ENCODE results near the gene SNAPC3. TPM values are rescaled to one million over a fixed set of nuclear protein-coding genes. Genes with fewer than 3 reads are reported as not detected.

The SNAPC3 gene
- total and polyA plus RNA-seq, 7 donors: 16.2 to 41.5 (median 28.4) TPM

DNA sequence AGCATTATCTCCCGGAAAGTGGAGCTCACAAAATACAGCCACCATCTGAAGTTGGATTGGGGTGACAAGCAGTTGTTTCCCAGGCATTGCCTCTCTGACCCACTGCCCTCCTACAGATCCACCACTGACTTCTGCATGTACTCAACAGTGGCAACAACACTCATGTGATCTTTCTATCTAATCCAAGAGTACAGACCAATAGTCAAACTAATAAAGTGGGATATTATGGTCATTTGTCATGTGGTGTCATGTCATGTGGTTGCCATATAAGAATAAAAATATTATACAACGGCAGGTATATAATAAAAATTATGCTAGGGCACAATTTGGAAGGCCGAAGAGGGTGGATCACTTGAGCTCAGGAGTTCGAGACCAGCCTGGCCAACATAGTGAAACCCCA is 33.0 kb upstream of the SNAPC3 start:
- DNase-seq: no peak
- Histone ChIP-seq H3K4me1 (no peaks in the 10 kb centered on the region), H3K27me3 (no peaks in the 10 kb centered on the region), H3K4me3 (no peak overlapping the region), H3K27ac (no peak overlapping the region), H3K36me3 (no peaks in the 10 kb centered on the region), H3K9me3 (no peaks in the 10 kb centered on the region)
- intact Hi-C loops (cut with DNase I): no loop called here
- 36 to 76% methylated on average over 4 of the region's 4 CpGs for WGBS, 2 donors
- TF ChIP-seq POLR2A (IDR thresholded peaks at IDR 0.05): no peak
- TF ChIP-seq POLR2AphosphoS5 (IDR thresholded peaks at IDR 0.05): no peak
- TF ChIP-seq, protein P1, sequence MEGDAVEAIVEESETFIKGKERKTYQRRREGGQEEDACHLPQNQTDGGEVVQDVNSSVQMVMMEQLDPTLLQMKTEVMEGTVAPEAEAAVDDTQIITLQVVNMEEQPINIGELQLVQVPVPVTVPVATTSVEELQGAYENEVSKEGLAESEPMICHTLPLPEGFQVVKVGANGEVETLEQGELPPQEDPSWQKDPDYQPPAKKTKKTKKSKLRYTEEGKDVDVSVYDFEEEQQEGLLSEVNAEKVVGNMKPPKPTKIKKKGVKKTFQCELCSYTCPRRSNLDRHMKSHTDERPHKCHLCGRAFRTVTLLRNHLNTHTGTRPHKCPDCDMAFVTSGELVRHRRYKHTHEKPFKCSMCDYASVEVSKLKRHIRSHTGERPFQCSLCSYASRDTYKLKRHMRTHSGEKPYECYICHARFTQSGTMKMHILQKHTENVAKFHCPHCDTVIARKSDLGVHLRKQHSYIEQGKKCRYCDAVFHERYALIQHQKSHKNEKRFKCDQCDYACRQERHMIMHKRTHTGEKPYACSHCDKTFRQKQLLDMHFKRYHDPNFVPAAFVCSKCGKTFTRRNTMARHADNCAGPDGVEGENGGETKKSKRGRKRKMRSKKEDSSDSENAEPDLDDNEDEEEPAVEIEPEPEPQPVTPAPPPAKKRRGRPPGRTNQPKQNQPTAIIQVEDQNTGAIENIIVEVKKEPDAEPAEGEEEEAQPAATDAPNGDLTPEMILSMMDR (IDR thresholded peaks at IDR 0.05): no peak
- TF ChIP-seq EP300 (IDR thresholded peaks at IDR 0.05): no peak

DNA sequence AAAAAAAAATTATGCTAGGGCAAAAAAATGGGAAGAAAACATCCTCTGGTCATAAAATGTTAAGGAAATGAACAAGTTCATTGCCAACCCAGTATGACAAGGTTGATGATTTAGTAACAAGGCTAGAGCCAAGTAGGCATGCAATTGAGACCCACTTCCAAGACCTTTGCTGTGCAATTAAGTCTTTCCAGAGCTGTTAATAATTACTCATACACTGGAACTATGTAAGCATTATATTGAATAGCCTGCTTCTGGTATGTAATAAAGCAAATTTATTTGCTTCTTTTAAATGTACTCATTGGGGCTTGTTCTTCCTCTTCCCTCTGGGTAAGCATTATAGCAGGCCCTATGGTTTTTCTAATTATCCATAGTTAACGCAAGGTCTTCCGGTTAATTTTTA is 32.5 kb upstream of the SNAPC3 start:
- H3K27me3 ChIP-seq: no peaks in the 10 kb centered on the region
- no peak overlapping the region for H3K27ac ChIP-seq

DNA sequence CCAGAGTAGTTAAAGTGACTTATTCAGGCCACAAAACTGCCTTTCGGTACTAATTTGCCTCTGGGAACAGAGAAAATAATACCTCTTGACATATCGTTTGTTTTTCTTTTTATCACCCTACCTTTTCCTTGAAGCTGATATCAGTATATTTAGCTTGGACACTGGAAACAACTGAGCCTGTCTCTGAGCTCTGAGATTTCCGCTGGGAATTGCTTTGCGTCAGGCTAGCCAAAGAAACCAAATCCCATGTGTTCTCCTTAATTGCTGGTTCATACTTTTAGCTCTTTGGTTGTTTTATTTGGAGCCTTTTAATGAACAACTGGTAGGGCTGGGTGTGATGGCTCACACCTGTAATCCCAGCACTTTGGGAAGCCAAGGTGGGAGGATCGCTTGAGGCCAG is 30.3 kb upstream of the SNAPC3 start:
- Histone ChIP-seq H3K36me3 (no peaks in the 10 kb centered on the region), H3K9me3 (no peaks in the 10 kb centered on the region), H3K27ac (no peak overlapping the region), H3K27me3 (no peaks in the 10 kb centered on the region), H3K4me3 (no peak overlapping the region), H3K4me1 (no peaks in the 10 kb centered on the region)
- no peak for DNase-seq
- WGBS, 2 donors: 77 to 88% methylated on average over 5 of the region's 5 CpGs
- intact Hi-C loops (cut with DNase I): no loop called here
- no peak for TF ChIP-seq EP300 (IDR thresholded peaks at IDR 0.05)
- TF ChIP-seq POLR2A (IDR thresholded peaks at IDR 0.05): no peak
- TF ChIP-seq, protein P1 (IDR thresholded peaks at IDR 0.05): no peak

More for the DNA sequence above, 32.5 kb upstream of the SNAPC3 start:
- Histone ChIP-seq H3K4me3 (no peak overlapping the region), H3K36me3 (no peaks in the 10 kb centered on the region), H3K9me3 (no peaks in the 10 kb centered on the region), H3K4me1 (no peaks in the 10 kb centered on the region)
- DNase-seq: no peak
- WGBS, 2 donors: 17 to 75% methylated on average over 2 of the region's 2 CpGs
- intact Hi-C loops (cut with DNase I): no loop called here
- TF ChIP-seq POLR2A (IDR thresholded peaks at IDR 0.05) (no peak), POLR2AphosphoS5 (IDR thresholded peaks at IDR 0.05) (no peak), EP300 (IDR thresholded peaks at IDR 0.05) (no peak)
- TF ChIP-seq, protein P1 (IDR thresholded peaks at IDR 0.05): no peak

DNA sequence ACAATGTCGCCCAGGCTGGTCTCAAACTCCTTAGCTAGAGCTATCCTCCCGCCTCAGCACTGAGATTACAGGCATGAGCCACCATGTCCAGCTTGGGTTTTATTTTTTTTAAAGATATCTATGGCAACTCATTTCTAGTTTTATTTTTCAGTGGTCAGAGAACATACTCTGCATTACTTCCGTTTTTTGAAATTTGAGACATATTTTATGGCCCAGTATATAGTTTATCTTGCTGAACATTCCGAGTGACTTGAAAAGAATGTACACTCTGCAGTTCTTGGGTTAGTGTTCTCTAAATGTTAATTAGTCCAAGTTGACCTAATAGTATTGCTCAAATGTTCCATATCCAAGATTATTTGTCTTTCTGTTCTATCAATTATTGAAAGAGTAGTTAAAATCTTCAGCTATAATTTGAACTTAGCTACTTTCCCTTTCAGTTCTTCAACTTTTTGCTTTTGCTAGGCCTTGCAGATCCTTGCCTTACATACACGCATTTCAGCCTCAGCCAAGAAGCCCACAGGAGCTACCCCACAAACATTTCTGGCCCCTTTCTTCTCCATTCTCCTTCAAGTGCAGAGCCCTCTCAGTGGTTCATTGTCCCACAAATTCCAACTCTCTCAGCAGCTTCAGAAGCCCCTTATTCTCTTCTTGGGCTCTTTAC is 22.3 kb upstream of the SNAPC3 start:
- TF ChIP-seq, protein P1 (IDR thresholded peaks at IDR 0.05): no peak
- TF ChIP-seq POLR2AphosphoS5 (IDR thresholded peaks at IDR 0.05): no peak
- no peak for TF ChIP-seq POLR2A (IDR thresholded peaks at IDR 0.05)
- TF ChIP-seq EP300 (IDR thresholded peaks at IDR 0.05): no peak
- intact Hi-C loops (cut with DNase I): no loop called here
- H3K27me3 ChIP-seq: no peaks in the 10 kb centered on the region
- no peak overlapping the region for H3K27ac ChIP-seq
- H3K4me1 ChIP-seq: no peaks in the 10 kb centered on the region
- no peaks in the 10 kb centered on the region for H3K36me3 ChIP-seq
- H3K9me3 ChIP-seq: no peaks in the 10 kb centered on the region
- DNase-seq: no peak
- WGBS, 2 donors: 40 to 76% methylated on average over 5 of the region's 5 CpGs
- no peak overlapping the region for H3K4me3 ChIP-seq

DNA sequence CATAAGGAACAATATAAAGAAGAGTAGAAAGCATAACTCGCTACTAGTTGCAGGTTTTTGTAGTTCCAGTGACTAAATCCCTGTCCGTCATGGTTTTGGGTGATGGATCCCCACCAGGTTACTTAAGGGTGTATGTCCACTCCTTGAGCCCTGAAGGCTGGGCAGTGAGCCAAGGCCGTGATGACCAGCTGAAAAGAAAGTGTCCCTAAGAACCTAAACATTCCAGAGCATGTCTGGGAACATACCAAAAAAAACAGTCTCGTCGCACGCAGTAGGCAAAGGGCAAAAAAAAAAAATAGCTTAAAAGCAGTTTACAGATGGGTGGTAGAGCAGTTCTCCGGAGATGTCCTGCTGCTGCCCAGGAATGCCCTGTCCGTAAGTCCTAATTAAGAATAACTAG is 21.4 kb upstream of the SNAPC3 start:
- TF ChIP-seq EP300 (IDR thresholded peaks at IDR 0.05) (no peak), POLR2A (IDR thresholded peaks at IDR 0.05) (no peak), POLR2AphosphoS5 (IDR thresholded peaks at IDR 0.05) (no peak)
- TF ChIP-seq, protein P1 (IDR thresholded peaks at IDR 0.05): no peak
- intact Hi-C loops (cut with DNase I): no loop called here
- Histone ChIP-seq H3K27ac (no peak overlapping the region), H3K4me1 (no peaks in the 10 kb centered on the region), H3K27me3 (no peaks in the 10 kb centered on the region), H3K9me3 (no peaks in the 10 kb centered on the region), H3K4me3 (no peak overlapping the region), H3K36me3 (no peaks in the 10 kb centered on the region)
- 86% methylated on average over 8 of the region's 8 CpGs for WGBS, 2 donors
- DNase-seq: no peak
